OCI-LY1 (cell line): ENCODE data around the gene ARMH3.

Experiments used
- H2AFZ ChIP-seq: fragments of 200-600 bp; sonication (generic), shearing (Covaris generic); 2 replicates; pipeline ENCODE4 v1.6.0; 2014; ENCODE audit warnings: antibody characterized with exemption, mild to moderate bottlenecking, low read length
- H3F3A ChIP-seq: fragments of 200-600 bp; sonication (generic), shearing (Covaris generic); 2 replicates; pipeline ENCODE4 v1.6.0; 2014; ENCODE audit warnings: mild to moderate bottlenecking, antibody characterized with exemption, low read length, moderate library complexity; ENCODE audit not compliant: insufficient read depth
- H3K27ac ChIP-seq: fragments of 200-600 bp; sonication (generic); 2 replicates; pipeline ENCODE4 v1.5.1; 2014; ENCODE audit warnings: low read length, mixed run types, mild to moderate bottlenecking, low read depth; ENCODE audit not compliant: poor library complexity, severe bottlenecking
- H3K27me3 ChIP-seq: fragments of 200-600 bp; sonication (generic); 2 replicates; pipeline ENCODE4 v1.6.0; 2014; ENCODE audit warnings: antibody characterized with exemption, mild to moderate bottlenecking, low read length, moderate library complexity; ENCODE audit not compliant: insufficient read depth
- H3K36me3 ChIP-seq: fragments of 200-600 bp; sonication (generic); 2 replicates; pipeline ENCODE4 v1.6.1; 2014; ENCODE audit warnings: mild to moderate bottlenecking, antibody characterized with exemption, low read length, moderate library complexity, mixed read lengths; ENCODE audit not compliant: insufficient read depth
- H3K4me1 ChIP-seq: fragments of 200-600 bp; sonication (generic); 2 replicates; pipeline ENCODE4 v1.5.1; 2014; ENCODE audit warnings: mild to moderate bottlenecking, low read length, moderate library complexity; ENCODE audit not compliant: insufficient read depth, severe bottlenecking
- H3K4me2 ChIP-seq: fragments of 200-600 bp; sonication (generic), shearing (Covaris generic); 2 replicates; pipeline ENCODE4 v1.6.1; 2014; ENCODE audit warnings: low read length
- H3K4me3 ChIP-seq: fragments of 200-600 bp; sonication (generic); 2 replicates; pipeline ENCODE4 v1.5.1; 2014; ENCODE audit warnings: low read length, low read depth, mild to moderate bottlenecking, mixed read lengths; ENCODE audit not compliant: poor library complexity, severe bottlenecking
- H3K79me2 ChIP-seq: fragments of 200-600 bp; shearing (Covaris generic); 2 replicates; pipeline ENCODE4 v1.6.1; 2016; ENCODE audit warnings: mixed run types, low read length, mixed read lengths; ENCODE audit not compliant: insufficient read depth
- H3K9ac ChIP-seq: fragments of 200-600 bp; sonication (generic), shearing (Covaris generic); 2 replicates; pipeline ENCODE4 v1.6.1; 2014; ENCODE audit warnings: mild to moderate bottlenecking, low read length, mixed read lengths
- H3K9me2 ChIP-seq: fragments of 200-600 bp; sonication (generic), shearing (Covaris generic); 2 replicates; pipeline ENCODE4 v1.6.1; 2014; ENCODE audit warnings: low read depth, mild to moderate bottlenecking, low read length, mixed read lengths
- H3K9me3 ChIP-seq: fragments of 200-600 bp; shearing (Covaris generic); 2 replicates; pipeline ENCODE4 v1.6.1; 2014; ENCODE audit warnings: low read length, mixed read lengths
- H4K20me1 ChIP-seq: fragments of 200-600 bp; sonication (generic), shearing (Covaris generic); 2 replicates; pipeline ENCODE4 v1.6.0; 2016; ENCODE audit warnings: mild to moderate bottlenecking, low read length; ENCODE audit not compliant: insufficient read depth
- CTCF ChIP-seq: fragments of 200-600 bp; sonication (generic), shearing (Covaris generic); IDR thresholded peaks from 2 replicates; pipeline ENCODE4 v1.5.1; 2017; ENCODE audit warnings: mild to moderate bottlenecking, antibody characterized with exemption, low read length, moderate library complexity, mixed read lengths
- EZH2 ChIP-seq: fragments of 200-600 bp; sonication (generic), shearing (Covaris generic); IDR thresholded peaks from 2 replicates; pipeline ENCODE4 v1.8.0; 2017; ENCODE audit warnings: borderline replicate concordance, mixed run types, mild to moderate bottlenecking, antibody characterized with exemption, low read length, moderate library complexity, mixed read lengths

The ARMH3 gene

GRCh38 chr10:102096449-102096848, 40.5 kb upstream of the ARMH3 start:
- H3K27ac ChIP-seq: no peak overlapping the region
- no peak for TF ChIP-seq EZH2
- no peak for TF ChIP-seq CTCF
- H3K9ac ChIP-seq: no peak overlapping the region
- no peaks in the 10 kb centered on the region for H4K20me1 ChIP-seq
- H3K36me3 ChIP-seq: no peaks in the 10 kb centered on the region
- H3K79me2 ChIP-seq: no peaks in the 10 kb centered on the region
- H3K4me1 ChIP-seq: no peaks in the 10 kb centered on the region
- H3K27me3 ChIP-seq: no peaks in the 10 kb centered on the region
- no peaks in the 10 kb centered on the region for H3F3A ChIP-seq
- no peak overlapping the region for H2AFZ ChIP-seq
- H3K4me3 ChIP-seq: no peak overlapping the region
- H3K9me3 ChIP-seq: no peaks in the 10 kb centered on the region
- no peak overlapping the region for H3K4me2 ChIP-seq
- no peaks in the 10 kb centered on the region for H3K9me2 ChIP-seq

- H3K27ac ChIP-seq: no peak overlapping the region
- H3K4me3 ChIP-seq: no peak overlapping the region
- H3F3A ChIP-seq: no peaks in the 10 kb centered on the region
- H4K20me1 ChIP-seq: no peaks in the 10 kb centered on the region
- no peaks in the 10 kb centered on the region for H3K9me3 ChIP-seq
- no peaks in the 10 kb centered on the region for H3K4me1 ChIP-seq
- H2AFZ ChIP-seq: no peak overlapping the region
- H3K4me2 ChIP-seq: no peak overlapping the region
- H3K27me3 ChIP-seq: no peaks in the 10 kb centered on the region
- no peak overlapping the region for H3K9ac ChIP-seq
- no peaks in the 10 kb centered on the region for H3K36me3 ChIP-seq
- H3K79me2 ChIP-seq: no peaks in the 10 kb centered on the region
- no peaks in the 10 kb centered on the region for H3K9me2 ChIP-seq
- TF ChIP-seq EZH2 (no peak), CTCF (no peak)
Observed at GRCh38 chr10:102090772-102091171, 34.8 kb upstream of the ARMH3 start.

- no peak overlapping the region for H3K4me3 ChIP-seq
- H3K36me3 ChIP-seq: no peaks in the 10 kb centered on the region
- no peaks in the 10 kb centered on the region for H3K4me1 ChIP-seq
- H3K27ac ChIP-seq: no peak overlapping the region
- H3K4me2 ChIP-seq: no peak overlapping the region
- no peak overlapping the region for H3K9ac ChIP-seq
- H2AFZ ChIP-seq: no peak overlapping the region
- H3K27me3 ChIP-seq: no peaks in the 10 kb centered on the region
- TF ChIP-seq EZH2 (no peak), CTCF (no peak)
- no peaks in the 10 kb centered on the region for H4K20me1 ChIP-seq
- H3F3A ChIP-seq: no peaks in the 10 kb centered on the region
- no peaks in the 10 kb centered on the region for H3K9me2 ChIP-seq
- H3K79me2 ChIP-seq: no peaks in the 10 kb centered on the region
- no peaks in the 10 kb centered on the region for H3K9me3 ChIP-seq
Observed at GRCh38 chr10:102086196-102086595, 30.2 kb upstream of the ARMH3 start.
